HG02678 (cell line): Measurements from ENCODE around the gene AP5M1.
"Not testable (repeated sequence)": the region's sequence is repeated elsewhere in the genome, so short reads cannot be mapped to it uniquely, and the experiment has no call there.

ENCODE experiments used
- ATAC-seq: cut with Tn5 transposase; IDR thresholded peaks from one replicate; pipeline ENCODE4 v1.9.1; 2021; ENCODE audit warnings: mild to moderate bottlenecking, moderate library complexity; ENCODE audit not compliant: unreplicated experiment

AP5M1 gene

DNA sequence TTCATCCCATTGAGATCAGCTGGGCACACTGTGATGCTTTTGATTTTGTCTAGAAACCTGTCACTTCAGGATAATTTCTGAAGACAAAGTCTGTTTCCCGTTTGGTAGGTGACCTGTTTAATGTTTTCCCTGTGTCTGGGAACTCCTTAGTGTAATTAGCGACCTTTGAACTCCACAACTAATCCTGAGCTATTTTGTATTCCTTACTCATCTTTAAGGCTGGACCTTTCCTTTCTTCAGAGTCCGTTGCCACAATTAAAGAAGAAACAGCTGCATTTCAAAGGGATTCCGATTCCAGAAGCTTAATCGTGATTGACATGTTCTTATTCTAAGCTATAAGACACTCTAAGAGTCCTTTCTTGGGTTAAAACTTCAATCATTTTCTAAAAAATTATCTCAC, 22.0 kb downstream of the AP5M1 start:
- ATAC-seq, result no peak

DNA sequence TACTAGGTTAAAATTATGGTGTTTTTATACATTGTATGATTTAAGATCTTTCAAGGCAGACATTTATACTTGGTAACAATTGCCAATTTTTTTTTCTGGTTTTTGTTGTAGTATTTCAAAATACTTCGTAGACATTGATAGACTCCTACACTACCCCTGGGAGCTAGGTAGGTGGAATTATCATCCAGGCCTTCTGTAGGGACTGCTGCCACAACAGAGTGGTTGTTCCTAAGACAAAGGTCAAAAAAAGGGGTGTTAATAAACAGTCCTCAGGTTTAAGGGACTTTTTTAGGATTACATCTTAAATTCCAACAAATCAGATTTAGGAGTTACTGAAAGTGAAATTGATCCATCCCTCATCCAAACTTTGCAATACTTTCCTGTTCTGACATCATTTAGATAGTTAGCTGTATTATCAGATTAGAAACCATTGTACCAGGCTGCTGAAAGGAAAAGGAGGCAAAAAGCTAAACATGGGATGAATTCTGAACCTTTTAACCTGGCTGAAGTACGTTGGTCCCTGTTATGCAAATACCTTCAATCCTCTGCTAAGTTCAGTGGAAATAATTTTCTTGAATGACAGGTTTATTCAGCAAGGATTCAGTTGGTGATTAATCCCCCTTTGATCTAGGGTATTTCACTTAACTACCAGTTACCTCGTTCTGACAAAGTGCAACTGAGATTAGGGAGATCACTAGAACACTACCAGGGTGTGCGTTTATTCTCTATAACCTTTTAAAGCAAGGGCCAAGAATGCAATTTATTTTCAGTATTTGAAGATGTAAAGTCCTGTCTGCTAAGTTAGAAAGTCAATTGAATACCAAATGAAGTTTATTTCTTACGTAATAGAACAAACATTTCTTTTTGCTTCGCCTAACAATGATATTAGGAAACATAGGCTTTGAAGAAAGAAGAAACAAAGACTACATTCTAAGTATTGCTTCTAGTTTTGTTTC, 23.2 kb downstream of the AP5M1 start:
- no peak for ATAC-seq

DNA sequence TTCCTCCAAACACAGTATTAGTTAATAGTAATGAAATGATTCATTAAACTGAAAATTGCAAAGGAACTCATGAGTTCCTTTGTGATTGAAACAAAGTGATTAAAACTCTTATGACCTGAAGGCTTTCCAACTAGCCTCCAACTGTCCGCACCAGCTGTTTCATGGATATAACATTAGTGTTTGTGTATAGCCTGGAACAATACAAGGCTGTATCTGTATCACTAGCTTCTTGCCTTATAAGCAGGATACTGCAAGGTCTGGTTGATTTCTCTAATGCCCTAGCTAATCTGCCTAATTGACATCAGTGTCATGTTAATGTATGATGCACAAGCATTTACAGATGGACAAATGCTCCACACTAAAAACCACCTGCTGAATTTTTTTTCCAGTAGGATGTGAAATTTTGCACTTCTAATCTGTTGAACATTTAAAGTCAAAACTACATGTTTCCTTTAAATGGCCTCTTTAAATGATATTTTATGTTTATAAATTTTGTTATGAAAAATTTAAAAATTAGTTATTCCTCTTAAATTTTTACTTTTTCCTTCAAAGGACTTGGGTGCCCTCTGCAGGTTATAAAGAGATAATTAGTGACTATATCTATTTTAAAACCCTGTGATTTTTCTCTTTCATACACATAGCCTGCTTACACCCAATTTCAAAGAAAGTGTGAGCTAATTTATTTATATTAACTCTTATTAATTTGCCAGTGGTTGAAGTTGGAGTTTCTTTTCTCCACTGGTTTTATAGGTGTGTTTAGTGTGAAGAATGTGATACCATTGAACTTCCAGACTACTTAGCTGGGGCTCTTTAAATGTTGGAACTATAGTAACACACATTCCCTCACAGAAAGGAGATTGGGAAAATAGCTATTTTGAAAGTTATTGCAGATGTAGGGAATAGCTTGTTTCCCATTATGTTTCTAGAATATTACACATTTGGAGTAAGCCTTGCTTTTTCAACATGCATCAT, 25.4 kb downstream of the AP5M1 start:
- ATAC-seq, result no peak

DNA sequence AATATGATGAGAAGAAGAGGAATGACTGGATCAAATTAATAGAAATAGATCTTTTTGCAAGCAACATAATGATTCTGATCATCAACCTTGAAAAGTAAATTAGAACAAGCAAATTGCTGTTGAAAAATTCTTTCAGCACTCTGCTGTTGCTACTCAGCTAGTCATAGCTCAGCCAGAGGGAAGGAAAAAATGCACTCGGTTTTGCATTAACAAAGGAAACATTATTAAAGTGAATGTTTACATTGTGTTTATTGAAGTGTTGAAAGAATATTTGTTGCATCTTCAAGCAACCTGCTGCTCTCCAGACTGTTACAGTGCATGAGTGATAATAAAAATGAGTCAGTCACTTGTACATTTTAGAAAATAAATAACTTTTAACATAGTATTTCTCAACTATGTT, 26.5 kb downstream of the AP5M1 start:
- ATAC-seq, result no peak

DNA sequence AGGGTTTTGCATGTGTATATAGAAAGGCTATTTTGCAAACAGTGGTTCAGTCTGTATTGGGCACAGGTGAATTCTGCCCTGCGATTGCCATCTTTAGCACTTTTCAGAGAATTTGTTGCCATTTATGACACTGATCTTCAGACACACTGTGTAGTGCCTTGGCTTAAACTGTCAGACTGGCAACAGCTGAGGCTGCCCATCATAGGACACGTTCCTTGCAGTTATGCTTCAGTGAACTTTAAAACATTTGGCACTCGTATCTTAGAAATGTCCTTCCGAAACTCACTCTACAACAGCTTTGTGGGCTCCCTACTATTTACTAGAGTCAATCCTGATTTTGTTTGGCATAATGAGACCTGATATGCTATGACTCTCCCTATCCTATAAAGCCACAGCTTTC, 29.1 kb downstream of the AP5M1 start:
- no peak for ATAC-seq

DNA sequence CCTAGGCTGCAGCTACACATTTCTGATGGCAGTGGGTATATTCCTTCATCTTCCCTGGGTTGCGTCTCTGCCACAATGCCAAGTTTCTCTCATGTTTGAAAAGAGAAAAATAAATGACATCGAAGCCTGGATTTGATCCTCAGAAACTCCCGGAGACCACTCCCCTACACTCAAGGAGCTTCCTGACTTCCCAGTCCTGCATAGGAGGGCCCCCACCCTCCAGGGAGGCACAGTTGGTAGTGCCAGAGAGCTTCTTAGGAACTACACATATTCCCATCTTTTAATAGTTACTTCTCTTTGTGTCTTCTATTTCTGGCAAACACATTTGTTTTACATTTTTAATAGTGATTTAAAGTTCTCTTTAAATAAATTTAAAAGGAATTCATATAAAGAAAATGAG, 30.7 kb downstream of the AP5M1 start:
- no peak for ATAC-seq

DNA sequence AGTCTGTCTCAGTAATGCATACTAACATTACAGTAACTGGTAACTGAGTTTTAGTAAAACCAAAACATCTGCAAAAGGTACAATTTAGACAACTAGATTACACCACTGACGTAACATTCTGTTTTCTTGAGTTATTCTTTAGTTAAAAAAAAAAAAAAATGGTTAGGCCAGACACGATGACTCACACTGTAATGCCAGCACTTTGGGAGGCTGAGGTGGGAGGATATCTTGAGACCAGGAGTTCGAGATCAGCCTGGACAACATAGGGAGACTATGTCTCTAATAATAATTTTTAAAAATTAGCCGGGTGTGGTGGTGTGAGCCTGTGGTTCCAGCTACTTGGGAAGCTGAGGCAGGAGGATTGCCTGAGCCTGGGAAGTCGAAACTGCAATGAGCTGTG, 34.1 kb downstream of the AP5M1 start:
- no peak for ATAC-seq

DNA sequence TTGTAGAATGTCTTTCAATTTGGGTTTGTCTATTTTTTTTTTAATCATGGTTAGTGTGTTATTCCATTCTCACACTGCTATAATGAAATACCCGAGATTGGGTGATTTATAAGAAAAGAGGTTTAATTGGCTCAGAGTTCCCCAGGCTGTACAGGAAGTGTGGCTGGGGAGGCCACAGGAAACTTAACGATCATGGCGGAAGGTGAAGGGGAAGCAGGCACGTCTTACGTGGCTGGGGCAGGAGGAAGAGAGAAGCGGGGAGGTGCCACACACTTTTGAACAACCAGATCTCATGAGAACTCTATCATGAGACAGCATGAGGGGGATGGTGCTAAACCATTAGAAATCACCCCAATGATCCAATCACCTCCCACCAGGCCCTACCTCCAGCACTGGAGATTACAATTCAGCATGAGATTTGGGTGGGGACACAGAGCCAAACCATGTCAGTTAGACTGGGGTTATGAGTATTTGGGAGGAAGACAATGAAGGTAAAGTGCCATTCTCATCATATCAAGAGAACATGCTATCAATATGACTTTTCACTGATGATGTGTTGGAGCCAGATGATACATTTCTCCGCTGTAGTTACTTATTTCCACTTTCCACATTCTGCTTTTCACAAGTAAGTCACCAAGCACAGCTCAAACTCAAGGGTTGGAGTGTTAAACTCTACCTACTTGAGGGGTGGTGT, 45.8 kb downstream of the AP5M1 start:
- ATAC-seq, result no peak

DNA sequence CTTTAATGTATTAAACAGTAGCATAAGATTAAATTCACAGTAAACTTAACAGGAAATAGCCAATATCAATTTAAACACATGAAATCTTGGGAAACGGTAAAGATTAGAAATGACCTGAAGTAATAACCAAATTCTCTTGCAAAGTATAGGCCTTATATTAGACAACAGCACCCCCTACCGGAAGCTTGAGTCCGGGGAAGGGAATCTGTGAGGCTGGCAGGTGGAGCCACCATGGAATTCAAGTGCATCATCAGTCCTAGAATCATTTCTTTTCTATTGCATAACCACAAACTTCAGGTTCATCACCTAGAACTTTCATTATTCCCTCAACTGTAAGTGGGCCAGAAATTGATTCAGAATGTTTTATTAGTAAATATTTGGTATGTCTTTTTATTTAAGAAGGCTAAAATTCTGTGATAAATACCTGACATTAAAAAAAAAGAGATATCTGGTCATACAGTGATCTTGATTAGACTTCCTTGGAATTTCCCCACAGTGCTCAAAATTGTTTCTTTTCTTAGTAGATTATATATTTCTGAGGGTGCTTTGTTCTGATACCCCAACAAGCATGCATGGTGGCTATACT, 48.6 kb downstream of the AP5M1 start:
- peak; percentile 66 for ATAC-seq

DNA sequence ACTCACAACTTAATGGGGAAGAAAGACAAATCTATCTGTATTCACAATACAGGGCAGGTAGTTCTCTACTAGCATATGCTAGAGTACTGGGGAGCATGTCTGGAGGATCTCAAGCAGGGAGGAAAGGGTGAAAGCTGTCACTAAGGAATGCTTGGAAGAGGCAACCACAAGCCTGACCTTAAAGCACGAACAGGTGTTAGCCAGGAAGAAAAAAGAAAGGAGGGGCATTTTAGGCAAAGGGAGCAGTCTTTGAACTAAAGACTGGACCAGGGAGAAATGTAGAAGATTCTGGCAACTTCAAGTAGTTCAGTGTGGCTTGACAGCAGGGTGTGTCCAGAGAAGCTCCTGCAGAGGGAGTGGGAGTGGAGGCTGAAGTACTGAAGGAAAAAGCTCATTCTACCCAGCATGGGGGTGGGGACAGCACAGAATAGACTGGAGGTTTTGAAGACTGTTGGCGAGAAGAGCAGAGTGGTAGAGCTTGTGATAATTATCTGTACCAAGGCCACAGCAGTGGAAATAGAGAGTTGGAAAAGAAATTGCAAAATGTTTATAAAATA, 50.9 kb downstream of the AP5M1 start:
- ATAC-seq, result no peak

DNA sequence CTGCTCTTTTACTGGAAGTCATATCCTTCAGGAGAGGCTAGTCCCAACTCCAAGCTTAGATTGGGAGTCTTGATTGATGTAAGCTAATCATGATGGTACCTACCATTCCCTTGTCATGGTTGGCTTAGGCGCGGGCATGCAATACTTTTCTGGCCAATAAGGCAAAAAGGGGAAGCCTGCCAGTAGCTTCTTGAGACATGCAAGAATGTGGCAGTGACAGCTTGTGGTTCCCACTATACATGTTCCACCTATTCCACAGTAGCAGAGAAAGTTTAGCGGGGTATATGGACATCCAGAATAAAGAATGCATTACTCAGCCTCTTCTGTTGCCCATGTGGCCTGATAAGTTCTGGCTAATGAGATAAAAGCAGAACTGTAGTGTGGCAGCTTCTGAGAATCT, 55.0 kb downstream of the AP5M1 start:
- no peak for ATAC-seq

DNA sequence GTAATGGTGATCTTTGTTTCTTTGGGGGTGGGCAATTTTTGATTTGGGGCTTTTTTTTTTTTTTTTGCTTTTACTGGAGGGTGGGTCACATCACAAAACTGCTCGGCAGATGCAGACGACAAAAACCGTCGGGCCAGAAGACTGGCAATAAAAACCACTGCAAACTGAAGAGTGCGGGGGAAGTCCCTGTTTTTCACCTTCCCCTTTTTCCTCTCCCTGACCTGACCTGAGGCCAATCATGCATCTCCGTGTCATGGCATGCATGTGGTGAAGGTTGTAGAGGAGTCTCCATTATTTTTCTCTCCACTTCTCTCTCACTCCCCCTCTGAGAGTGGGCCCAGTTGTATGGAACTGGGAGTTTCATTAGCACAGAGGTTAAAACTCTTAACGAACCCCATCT, 57.5 kb downstream of the AP5M1 start:
- peak; percentile 92 for ATAC-seq

DNA sequence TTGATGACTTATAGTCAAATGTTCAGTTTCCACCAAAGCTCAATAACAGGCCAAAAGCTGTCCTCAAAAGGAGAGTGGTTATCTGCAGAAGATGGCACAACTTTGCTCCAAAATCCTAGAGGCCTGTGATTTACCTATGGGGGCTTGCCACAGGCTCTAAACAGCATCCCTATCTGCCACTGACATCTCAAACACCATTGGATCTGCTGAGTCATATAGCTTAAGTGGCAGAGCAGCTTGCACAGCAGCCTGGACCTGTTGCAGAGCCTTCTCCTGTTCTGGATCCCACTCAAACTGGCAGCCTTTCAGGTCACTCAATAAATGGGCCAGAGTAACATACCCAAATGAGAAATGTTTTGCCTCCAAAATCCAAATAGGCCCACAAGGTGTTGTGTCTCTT, 61.1 kb downstream of the AP5M1 start:
- no peak for ATAC-seq

DNA sequence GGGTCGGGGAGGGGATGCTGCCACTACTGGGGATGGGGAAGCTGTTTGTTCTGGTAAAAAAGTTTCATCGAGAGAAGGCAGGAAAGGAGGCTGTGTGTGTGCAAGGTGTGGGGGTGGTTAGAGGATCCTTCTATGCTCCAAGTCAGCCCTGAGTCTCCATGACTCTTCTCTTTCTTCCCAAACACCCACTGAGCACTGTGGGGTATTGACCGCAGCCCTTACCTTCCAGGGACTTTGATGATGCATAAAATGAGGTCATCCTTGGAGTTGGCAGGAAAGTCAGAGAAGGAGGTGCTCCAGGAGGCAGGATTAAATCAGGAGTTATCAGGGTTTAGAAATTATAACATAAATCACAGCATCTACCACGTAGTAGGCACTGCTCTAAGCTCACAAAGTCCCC, 63.7 kb downstream of the AP5M1 start:
- ATAC-seq, result not testable (repeated sequence)

DNA sequence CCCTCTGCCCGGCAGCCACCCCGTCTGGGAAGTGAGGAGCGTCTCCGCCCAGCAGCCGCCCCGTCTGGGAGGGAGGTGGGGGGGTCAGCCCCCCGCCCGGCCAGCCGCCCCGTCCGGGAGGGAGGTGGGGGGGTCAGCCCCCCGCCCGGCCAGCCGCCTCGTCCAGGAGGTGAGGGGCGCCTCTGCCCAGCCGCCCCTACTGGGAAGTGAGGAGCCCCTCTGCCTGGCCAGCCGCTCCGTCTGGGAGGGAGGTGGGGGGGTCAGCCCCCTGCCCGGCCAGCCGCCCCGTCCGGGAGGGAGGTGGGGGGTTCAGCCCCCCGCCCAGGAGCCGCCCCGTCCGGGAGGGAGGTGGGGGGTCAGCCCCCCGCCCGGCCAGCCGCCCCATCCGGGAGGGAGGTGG, 65.0 kb downstream of the AP5M1 start:
- ATAC-seq, result not testable (repeated sequence)

DNA sequence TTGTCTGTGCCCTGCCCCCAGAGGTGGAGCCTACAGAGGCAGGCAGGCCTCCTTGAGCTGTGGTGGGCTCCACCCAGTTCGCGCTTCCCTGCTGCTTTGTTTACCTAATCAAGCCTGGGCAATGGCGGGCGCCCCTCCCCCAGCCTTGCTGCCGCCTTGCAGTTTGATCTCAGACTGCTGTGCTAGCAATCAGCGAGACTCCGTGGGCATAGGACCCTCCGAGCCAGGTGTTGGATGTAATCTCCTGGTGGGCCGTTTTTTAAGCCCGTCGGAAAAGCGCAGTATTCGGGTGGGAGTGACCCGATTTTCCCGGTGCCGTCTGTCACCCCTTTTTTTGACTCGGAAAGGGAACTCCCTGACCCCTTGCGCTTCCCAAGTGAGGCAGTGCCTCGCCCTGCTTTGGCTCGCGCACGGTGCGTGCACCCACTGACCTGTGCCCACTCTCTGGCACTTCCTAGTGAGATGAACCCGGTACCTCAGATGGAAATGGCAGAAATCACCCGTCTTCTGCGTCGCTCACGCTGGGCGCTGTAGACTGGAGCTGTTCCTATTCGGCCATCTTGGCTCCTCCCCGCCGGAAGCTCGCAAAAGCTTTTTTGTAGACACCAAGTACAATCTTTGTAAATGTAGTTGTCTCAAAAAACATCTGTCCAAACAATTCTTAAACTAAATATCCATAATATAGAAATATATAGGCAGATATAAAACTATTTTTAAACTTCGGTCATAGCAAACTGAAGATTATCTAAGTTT, 75.0 kb downstream of the AP5M1 start:
- ATAC-seq, result not testable (repeated sequence)

DNA sequence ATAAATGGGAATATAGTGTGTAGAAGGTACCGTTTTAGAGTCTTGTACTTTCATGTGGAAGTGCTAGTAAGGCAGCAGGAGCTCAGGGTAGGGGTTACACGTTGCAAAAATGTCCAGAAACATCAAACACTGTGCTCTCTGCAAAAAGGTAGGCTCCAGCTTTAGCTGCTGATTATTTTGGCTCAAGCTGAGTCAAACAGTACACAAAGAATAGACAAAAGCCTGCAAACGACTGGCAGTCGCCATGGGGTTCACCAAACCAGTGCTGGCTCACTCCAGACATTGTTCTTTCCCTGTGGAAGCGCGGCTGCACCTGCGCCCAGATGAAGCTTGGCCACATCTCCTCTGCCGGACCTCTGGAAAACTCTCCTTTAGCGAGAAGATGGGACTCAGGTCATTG, 76.3 kb downstream of the AP5M1 start:
- ATAC-seq, result no peak

DNA sequence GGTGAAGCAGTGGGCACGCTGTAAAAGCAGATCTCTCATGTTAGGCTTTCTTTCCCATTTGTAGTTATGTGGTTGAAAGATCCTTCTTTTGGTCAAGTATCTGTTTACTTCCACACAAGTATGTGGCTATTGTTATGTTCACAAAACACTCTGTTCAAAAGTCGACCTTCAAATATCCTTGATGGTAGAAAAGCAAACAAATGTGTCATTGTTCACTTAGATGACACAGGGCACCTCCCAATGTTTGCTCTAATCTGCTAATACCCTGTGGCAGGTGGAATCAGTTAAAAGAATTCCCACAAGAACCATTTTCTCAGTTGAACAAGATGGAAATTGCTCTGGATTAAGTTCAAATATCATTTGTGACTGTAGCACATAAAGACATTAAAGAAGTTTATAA, 78.0 kb downstream of the AP5M1 start:
- ATAC-seq, result no peak
